NOMO-1 (cell line): Measurements from ENCODE around the gene CYP27A1.
"Not testable (repeated sequence)": the region's sequence is repeated elsewhere in the genome, so short reads cannot be mapped to it uniquely, and the experiment has no call there.

ENCODE experiments used
- DNase-seq, 2 experiments: peaks; one replicate each; lab custom pipeline; 2025; ENCODE audit not compliant: unreplicated experiment in 2 of 2; lab: John Stamatoyannopoulos, UW

CYP27A1 gene

GRCh38 chr2:218829868-218830451, 48.0 kb downstream of the CYP27A1 start:
- no peak for DNase-seq

- no peak for DNase-seq
Measured at GRCh38 chr2:218830526-218831306, 48.8 kb downstream of the CYP27A1 start.

- no peak for DNase-seq
Measured at GRCh38 chr2:218831378-218831990, 49.5 kb downstream of the CYP27A1 start, which contains the start of gene PRKAG3. Gene PRKAG3, minus strand, starts transcription at chr2:218831803.

GRCh38 chr2:218832081-218832480, 50.1 kb downstream of the CYP27A1 start:
- DNase-seq = no peak

GRCh38 chr2:218832520-218832919, 50.6 kb downstream of the CYP27A1 start:
- DNase-seq = no peak

- no peak for DNase-seq
Measured at GRCh38 chr2:218833023-218833609, 51.2 kb downstream of the CYP27A1 start.

GRCh38 chr2:218834685-218835084, 52.7 kb downstream of the CYP27A1 start:
- DNase-seq = no peak

GRCh38 chr2:218837495-218837894, 55.5 kb downstream of the CYP27A1 start:
- DNase-seq = no peak

- DNase-seq = peak; percentile 79 to 89
Measured at GRCh38 chr2:218839430-218839829, 57.5 kb downstream of the CYP27A1 start.

GRCh38 chr2:218839888-218840287, 57.9 kb downstream of the CYP27A1 start:
- no peak for DNase-seq

- not testable (repeated sequence) for DNase-seq
Measured at GRCh38 chr2:218844334-218844733, 62.4 kb downstream of the CYP27A1 start.

GRCh38 chr2:218846963-218847362, 65.0 kb downstream of the CYP27A1 start:
- DNase-seq = not testable (repeated sequence)

GRCh38 chr2:218849721-218850120, 67.8 kb downstream of the CYP27A1 start:
- DNase-seq = no peak

- no peak for DNase-seq
Measured at GRCh38 chr2:218850796-218851195, 68.8 kb downstream of the CYP27A1 start.

- DNase-seq = no peak
Measured at GRCh38 chr2:218851286-218851685, 69.3 kb downstream of the CYP27A1 start.

- DNase-seq = peak; percentile 51 to 87
Measured at GRCh38 chr2:218852911-218853667, 71.1 kb downstream of the CYP27A1 start.

- DNase-seq = peak; percentile 75 to 86
Measured at GRCh38 chr2:218853766-218854165, 71.8 kb downstream of the CYP27A1 start.

- DNase-seq = no peak
Measured at GRCh38 chr2:218854860-218855259, 72.9 kb downstream of the CYP27A1 start.

GRCh38 chr2:218855305-218856166, 73.6 kb downstream of the CYP27A1 start:
- DNase-seq = no peak
